Lower leg skin (tissue), 4 donors: ENCODE data around the gene KCNB1. TPM values are rescaled to one million over a fixed set of nuclear protein-coding genes. Genes with fewer than 3 reads are reported as not detected.
"Not testable (repeated sequence)": the region's sequence is repeated elsewhere in the genome, so short reads cannot be mapped to it uniquely, and the experiment has no call there.

Experiments used
- DNase-seq, 2 donors: peaks; one replicate each; pipeline ENCODE4 v3.0.0-alpha.2; 2019; ENCODE audit warnings: low spot score in 2 of 2
- H3K4me3 ChIP-seq: fragments of 200-600 bp; sonication (generic); 2 replicates; pipeline ENCODE4 v1.5.1; 2017; ENCODE audit warnings: mild to moderate bottlenecking, low read depth; ENCODE audit not compliant: poor library complexity, severe bottlenecking
- POLR2A ChIP-seq, 2 donors: fragments of 450-650 bp; IDR thresholded peaks; one replicate each; pipeline ENCODE4 v1.6.1; 2016 to 2017; ENCODE audit warnings: antibody characterized with exemption in 2 of 2, mild to moderate bottlenecking in 1 of 2, moderate library complexity in 1 of 2
- WGBS, 2 donors: methylation state at CpG; one replicate each; pipeline ENCODE4 v1.1.5; 2018; 5-methylcytosine and 5-hydroxymethylcytosine counted together
- intact Hi-C: fragments of 100-400 bp; cut with DNase I; formaldehyde crosslinking; loops from one replicate; pipeline ENCODE4 v1.15.0; 2023; ENCODE audit warnings: low total_unique reads
- total RNA-seq, 4 donors: library from RNA; depleted of rRNA; stranded (reverse); fragments of >200 nt; gene quantifications; one replicate each; pipeline ENCODE4 v1.1.0, GENCODE V29; 2016
- TF ChIP-seq, protein P1 (sequence below), 3 donors: fragments of 450-650 bp; IDR thresholded peaks; one replicate each; pipeline ENCODE4 v1.5.1; 2016; ENCODE audit warnings: antibody characterized with exemption in 3 of 3, mild to moderate bottlenecking in 3 of 3, moderate library complexity in 2 of 3

KCNB1 gene
- total RNA-seq, 4 donors from 2014 or later, result 0.30 to 5.2 (median 0.81) TPM

GRCh38 chr20:49320460-49320859 lies 162.0 kb downstream of the KCNB1 start:
- intact Hi-C loops, result no loop called here
- 5 to 7% methylated on average over 1 of the region's 1 CpG for WGBS, 2 donors
- no peak overlapping the region for H3K4me3 ChIP-seq
- no peak for DNase-seq
- TF ChIP-seq, protein P1, sequence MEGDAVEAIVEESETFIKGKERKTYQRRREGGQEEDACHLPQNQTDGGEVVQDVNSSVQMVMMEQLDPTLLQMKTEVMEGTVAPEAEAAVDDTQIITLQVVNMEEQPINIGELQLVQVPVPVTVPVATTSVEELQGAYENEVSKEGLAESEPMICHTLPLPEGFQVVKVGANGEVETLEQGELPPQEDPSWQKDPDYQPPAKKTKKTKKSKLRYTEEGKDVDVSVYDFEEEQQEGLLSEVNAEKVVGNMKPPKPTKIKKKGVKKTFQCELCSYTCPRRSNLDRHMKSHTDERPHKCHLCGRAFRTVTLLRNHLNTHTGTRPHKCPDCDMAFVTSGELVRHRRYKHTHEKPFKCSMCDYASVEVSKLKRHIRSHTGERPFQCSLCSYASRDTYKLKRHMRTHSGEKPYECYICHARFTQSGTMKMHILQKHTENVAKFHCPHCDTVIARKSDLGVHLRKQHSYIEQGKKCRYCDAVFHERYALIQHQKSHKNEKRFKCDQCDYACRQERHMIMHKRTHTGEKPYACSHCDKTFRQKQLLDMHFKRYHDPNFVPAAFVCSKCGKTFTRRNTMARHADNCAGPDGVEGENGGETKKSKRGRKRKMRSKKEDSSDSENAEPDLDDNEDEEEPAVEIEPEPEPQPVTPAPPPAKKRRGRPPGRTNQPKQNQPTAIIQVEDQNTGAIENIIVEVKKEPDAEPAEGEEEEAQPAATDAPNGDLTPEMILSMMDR (IDR thresholded peaks at IDR 0.05), result no peak
- TF ChIP-seq POLR2A (IDR thresholded peaks at IDR 0.05), result no peak

DNA sequence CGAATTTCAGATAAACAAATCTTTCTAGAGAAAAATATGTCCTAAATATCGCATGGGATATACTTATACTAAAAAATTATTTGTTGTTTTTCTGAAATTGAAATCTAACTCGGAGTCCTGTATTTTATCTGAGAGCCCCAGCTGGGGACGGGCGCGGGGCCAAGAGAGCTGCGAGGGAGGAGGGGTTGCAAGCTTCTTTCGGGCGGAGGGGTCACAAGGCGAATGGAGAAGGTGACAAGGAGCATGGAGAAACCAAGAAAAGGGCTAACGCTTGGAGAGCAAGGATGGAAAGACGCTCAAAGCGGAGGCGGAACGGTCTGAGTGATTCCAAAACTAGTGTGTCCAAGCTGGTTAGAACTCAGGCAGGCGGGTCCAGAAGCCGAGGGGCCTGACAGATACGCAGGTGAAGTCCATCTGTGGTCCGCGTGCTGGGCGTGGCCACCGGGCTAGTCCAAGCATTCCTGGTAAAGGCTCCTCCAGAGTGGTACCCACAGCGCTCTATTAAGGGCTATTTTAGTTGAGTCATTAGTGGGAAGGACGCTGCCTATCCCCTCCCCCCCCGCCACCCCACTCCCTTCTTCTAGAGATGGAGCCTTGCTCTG lies 163.2 kb downstream of the KCNB1 start:
- DNase-seq, result no peak
- no peak overlapping the region for H3K4me3 ChIP-seq
- intact Hi-C loops, result no loop called here
- WGBS, 2 donors, result 20 to 23% methylated on average over 25 of the region's 25 CpGs
- TF ChIP-seq POLR2A (IDR thresholded peaks at IDR 0.05), result no peak
- TF ChIP-seq, protein P1 (IDR thresholded peaks at IDR 0.05), result no peak

DNA sequence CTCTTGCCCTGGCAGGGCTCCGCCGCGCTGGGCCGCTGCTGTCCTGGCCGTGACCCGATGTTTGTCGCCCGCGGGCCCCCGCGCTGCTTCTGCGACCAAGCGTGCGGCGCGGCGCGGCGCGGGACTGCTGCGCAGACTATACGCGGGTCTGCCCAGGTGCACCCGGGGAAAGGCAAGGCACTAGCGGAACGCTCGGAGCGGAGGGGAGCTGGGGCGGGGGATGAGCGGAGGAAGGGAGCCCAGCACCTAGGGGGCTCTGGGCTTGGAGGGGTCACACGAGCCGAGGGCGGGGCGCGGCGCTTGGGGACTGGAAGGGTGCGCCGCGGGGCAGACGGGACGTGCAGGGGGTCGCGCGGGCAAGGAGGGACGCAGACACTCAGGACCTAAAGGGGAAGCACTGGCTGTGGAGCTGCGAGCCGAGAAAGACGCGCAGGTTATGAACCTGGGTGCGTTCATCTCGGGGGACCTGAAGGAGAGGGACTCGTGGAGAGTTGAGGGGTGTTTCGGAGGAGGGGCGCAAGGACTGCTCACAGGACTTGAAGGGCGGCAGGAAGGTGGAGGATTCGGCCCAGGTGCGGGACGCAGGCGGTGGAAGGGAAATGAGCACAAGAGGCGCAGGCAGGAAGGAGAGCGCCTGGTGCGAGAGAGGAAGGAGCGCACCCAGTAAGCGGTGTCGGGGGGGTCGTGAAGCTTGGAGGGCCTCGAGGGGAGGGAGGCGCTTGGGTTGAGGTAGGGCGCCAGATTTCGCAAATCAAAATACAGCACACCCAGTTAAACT lies 163.8 kb downstream of the KCNB1 start:
- DNase-seq, result no peak
- intact Hi-C loops, result no loop called here
- 2% methylated on average over 44 to 54 of the region's 70 CpGs for WGBS, 2 donors
- TF ChIP-seq, protein P1 (IDR thresholded peaks at IDR 0.05), result no peak
- TF ChIP-seq POLR2A (IDR thresholded peaks at IDR 0.05), result no peak
- no peak overlapping the region for H3K4me3 ChIP-seq

DNA sequence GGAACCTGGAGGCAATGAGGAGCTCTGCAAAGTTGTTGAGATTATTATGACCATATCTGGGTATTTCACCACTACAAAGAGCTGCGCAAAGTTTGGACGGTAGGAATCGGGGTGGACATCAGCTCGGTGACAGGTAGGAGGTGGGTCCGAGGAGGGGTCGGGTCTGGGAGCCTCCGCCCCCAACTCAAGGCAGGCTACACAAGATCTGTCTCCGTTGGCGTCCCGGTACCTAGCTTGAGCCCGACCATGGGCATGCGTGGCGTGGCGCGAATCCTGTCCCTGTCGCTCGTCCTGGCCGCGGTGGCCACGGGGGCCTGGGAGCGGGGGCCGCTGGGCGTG lies 164.4 kb downstream of the KCNB1 start:
- 10 to 25% methylated on average over 7 to 21 of the region's 23 CpGs for WGBS, 2 donors
- intact Hi-C loops, result no loop called here
- no peak overlapping the region for H3K4me3 ChIP-seq
- TF ChIP-seq, protein P1 (IDR thresholded peaks at IDR 0.05), result no peak
- TF ChIP-seq POLR2A (IDR thresholded peaks at IDR 0.05), result no peak
- DNase-seq, result no peak

DNA sequence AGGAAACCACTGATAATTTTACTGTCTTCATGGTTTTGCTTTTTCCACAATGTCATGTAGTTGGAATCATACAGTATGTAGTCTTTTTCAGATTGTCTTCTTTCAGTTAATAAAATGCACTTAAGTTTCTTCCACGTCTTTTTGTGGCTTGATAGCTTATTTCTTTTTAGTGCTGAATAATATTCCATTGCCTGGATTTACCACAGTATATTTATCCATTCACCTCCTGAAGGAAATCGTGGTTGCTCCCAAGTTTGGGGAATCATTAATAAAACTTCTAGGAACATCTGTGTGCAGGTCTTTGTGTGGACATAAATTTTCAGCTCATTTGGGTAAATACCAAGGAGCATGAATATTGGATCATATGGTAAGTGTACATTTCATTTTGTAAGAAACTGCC lies 165.8 kb downstream of the KCNB1 start:
- no peak for TF ChIP-seq POLR2A (IDR thresholded peaks at IDR 0.05)
- no peak for DNase-seq
- intact Hi-C loops, result no loop called here
- 42 to 76% methylated on average over 2 of the region's 2 CpGs for WGBS, 2 donors
- no peak overlapping the region for H3K4me3 ChIP-seq

DNA sequence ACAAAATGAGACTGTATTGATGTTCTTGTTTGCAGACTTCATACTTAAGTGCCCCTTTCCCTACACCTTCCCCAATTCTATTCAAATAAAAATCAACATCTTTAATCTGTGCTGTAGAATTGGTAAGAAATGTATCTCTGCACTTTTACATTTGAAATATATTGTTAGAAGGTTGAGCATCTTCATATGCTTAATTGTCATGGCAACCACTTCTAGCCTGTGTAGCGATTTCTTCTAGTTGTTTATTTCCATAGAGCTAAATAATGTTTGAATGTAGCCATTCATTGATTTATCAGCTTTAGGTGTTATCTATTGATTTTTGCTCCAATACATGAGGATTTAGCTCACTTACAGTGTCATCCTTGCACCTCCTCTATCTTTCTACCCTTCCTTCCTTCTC lies 166.9 kb downstream of the KCNB1 start:
- intact Hi-C loops, result no loop called here
- H3K4me3 ChIP-seq, result no peak overlapping the region
- TF ChIP-seq, protein P1 (IDR thresholded peaks at IDR 0.05), result no peak
- no peak for TF ChIP-seq POLR2A (IDR thresholded peaks at IDR 0.05)
- DNase-seq, result no peak
- WGBS, 2 donors, result 60 to 74% methylated on average over 1 of the region's 1 CpG

- H3K4me3 ChIP-seq, intact Hi-C loops, DNase-seq: not testable (repeated sequence)
- WGBS, 2 donors, result 72 to 85% methylated on average over 2 of the region's 2 CpGs
Observed at GRCh38 chr20:49314052-49314451, 168.4 kb downstream of the KCNB1 start.
